Measurements from ENCODE around the gene TTC5.

Gene TTC5

GRCh38 chr14:20334017-20334416 lies 28.3 kb upstream of the TTC5 start:
- H3K9ac ChIP-seq (ENCODE audit: low read length in 2 of 2), result no peak overlapping the region
- peak overlapping the region; percentile 90 for H3K27ac ChIP-seq (ENCODE audit: low read length)
- no peaks in the 10 kb centered on the region for H3K27me3 ChIP-seq (ENCODE audit: control insufficient read depth in 1 of 2, insufficient read depth in 2 of 2, low read length in 2 of 2)

GRCh38 chr14:20333494-20333841 lies 27.7 kb upstream of the TTC5 start:
- H3K4me1 ChIP-seq (ENCODE audit: control insufficient read depth, insufficient read depth, low read length), result no peaks in the 10 kb centered on the region
- peak overlapping the region; percentile 82 to 93 for H3K9ac ChIP-seq (ENCODE audit: low read length in 2 of 2)
- H3K36me3 ChIP-seq (ENCODE audit: control insufficient read depth in 2 of 2, insufficient read depth in 2 of 2, low read length in 2 of 2), result peaks cover 2 to 4% of the 10 kb centered on the region in 2 donors
- no peaks in the 10 kb centered on the region for H3K9me3 ChIP-seq (ENCODE audit: control insufficient read depth in 2 of 2, low read length in 2 of 2)
- H3K27me3 ChIP-seq (ENCODE audit: control insufficient read depth in 1 of 2, insufficient read depth in 2 of 2, low read length in 2 of 2), result no peaks in the 10 kb centered on the region
- H3K4me3 ChIP-seq (ENCODE audit: low read length in 2 of 2), result peak overlapping the region; percentile 87 to 93
- H3K27ac ChIP-seq (ENCODE audit: low read length), result peak overlapping the region; percentile 90

More at GRCh38 chr14:20334017-20334416, 28.3 kb upstream of the TTC5 start:
- Histone ChIP-seq H3K9me3 (ENCODE audit: control insufficient read depth in 2 of 2, low read length in 2 of 2) (no peaks in the 10 kb centered on the region), H3K4me3 (ENCODE audit: low read length in 2 of 2) (no peak overlapping the region), H3K36me3 (ENCODE audit: control insufficient read depth in 2 of 2, insufficient read depth in 2 of 2, low read length in 2 of 2) (no peaks in the 10 kb centered on the region), H3K4me1 (ENCODE audit: control insufficient read depth, insufficient read depth, low read length) (no peaks in the 10 kb centered on the region)

DNA sequence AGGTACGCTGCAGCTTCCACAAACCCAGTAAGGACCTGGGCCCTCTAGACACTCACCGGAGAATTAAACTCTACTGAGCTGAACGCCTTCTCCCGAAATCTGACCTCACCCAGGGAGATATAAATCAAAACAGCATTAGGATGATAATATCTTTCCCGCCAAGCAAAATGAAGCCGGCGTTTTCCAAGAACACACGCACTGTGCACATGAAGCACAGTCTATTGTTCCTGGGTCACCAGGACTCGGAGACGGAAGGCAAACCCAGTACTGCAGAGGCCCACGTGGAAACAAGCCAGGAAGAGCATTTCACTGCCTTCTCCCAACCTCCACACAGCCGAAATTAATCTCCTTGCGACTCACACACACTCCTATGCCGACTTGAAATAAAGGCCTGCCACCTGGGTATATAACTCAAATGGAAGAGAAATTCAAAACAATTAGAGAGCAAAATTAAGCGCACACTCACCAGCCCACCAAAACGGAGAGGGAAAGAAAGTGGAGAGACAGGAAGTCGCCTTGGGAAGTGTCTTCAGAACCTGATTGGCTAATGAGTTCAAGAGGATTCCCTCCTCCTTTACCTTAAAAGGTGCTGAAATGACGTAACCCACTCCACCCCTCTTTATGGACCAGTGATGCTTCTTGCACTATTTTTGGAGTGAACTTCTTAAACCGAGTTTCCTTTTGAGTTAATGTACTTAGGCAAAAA lies 27.2 kb upstream of the TTC5 start, which contains the start of gene CCNB1IP1:
CCNB1IP1 (minus strand) TSS at position 492 of the 706 bp plus-strand sequence. CDS start 16,756 bp downstream, outside the sequence.
- H3K4me1 ChIP-seq (ENCODE audit: control insufficient read depth, insufficient read depth, low read length), result no peaks in the 10 kb centered on the region
- no peaks in the 10 kb centered on the region for H3K27me3 ChIP-seq (ENCODE audit: control insufficient read depth in 1 of 2, insufficient read depth in 2 of 2, low read length in 2 of 2)
- H3K4me3 ChIP-seq (ENCODE audit: low read length in 2 of 2), result peak within 1 kb of the TSS; percentile 87 to 93
- peak within 1 kb of the TSS; percentile 90 for H3K27ac ChIP-seq (ENCODE audit: low read length)
- peaks cover 2 to 4% of the 10 kb centered on the region in 2 donors for H3K36me3 ChIP-seq (ENCODE audit: control insufficient read depth in 2 of 2, insufficient read depth in 2 of 2, low read length in 2 of 2)
- H3K9ac ChIP-seq (ENCODE audit: low read length in 2 of 2), result peak within 1 kb of the TSS; percentile 82 to 93
- no peaks in the 10 kb centered on the region for H3K9me3 ChIP-seq (ENCODE audit: control insufficient read depth in 2 of 2, low read length in 2 of 2)

- peaks cover 2 to 4% of the 10 kb centered on the region in 2 donors for H3K36me3 ChIP-seq (ENCODE audit: control insufficient read depth in 2 of 2, insufficient read depth in 2 of 2, low read length in 2 of 2)
- peak overlapping the region; percentile 82 to 93 for H3K9ac ChIP-seq (ENCODE audit: low read length in 2 of 2)
- no peaks in the 10 kb centered on the region for H3K9me3 ChIP-seq (ENCODE audit: control insufficient read depth in 2 of 2, low read length in 2 of 2)
- peak overlapping the region; percentile 87 to 93 for H3K4me3 ChIP-seq (ENCODE audit: low read length in 2 of 2)
- H3K27ac ChIP-seq (ENCODE audit: low read length), result peak overlapping the region; percentile 90
- no peaks in the 10 kb centered on the region for H3K27me3 ChIP-seq (ENCODE audit: control insufficient read depth in 1 of 2, insufficient read depth in 2 of 2, low read length in 2 of 2)
- H3K4me1 ChIP-seq (ENCODE audit: control insufficient read depth, insufficient read depth, low read length), result no peaks in the 10 kb centered on the region
Observed at GRCh38 chr14:20332431-20332787, 26.7 kb upstream of the TTC5 start.

- H3K4me1 ChIP-seq (ENCODE audit: control insufficient read depth, insufficient read depth, low read length), result no peaks in the 10 kb centered on the region
- H3K9ac ChIP-seq (ENCODE audit: low read length in 2 of 2), result no peak overlapping the region
- peaks cover 4 to 6% of the 10 kb centered on the region in 2 donors for H3K36me3 ChIP-seq (ENCODE audit: control insufficient read depth in 2 of 2, insufficient read depth in 2 of 2, low read length in 2 of 2)
- H3K9me3 ChIP-seq (ENCODE audit: control insufficient read depth in 2 of 2, low read length in 2 of 2), result no peaks in the 10 kb centered on the region
- no peak overlapping the region for H3K27ac ChIP-seq (ENCODE audit: low read length)
- no peaks in the 10 kb centered on the region for H3K27me3 ChIP-seq (ENCODE audit: control insufficient read depth in 1 of 2, insufficient read depth in 2 of 2, low read length in 2 of 2)
- H3K4me3 ChIP-seq (ENCODE audit: low read length in 2 of 2), result no peak overlapping the region
Observed at GRCh38 chr14:20331053-20331613, 25.4 kb upstream of the TTC5 start.

- Histone ChIP-seq H3K27me3 (ENCODE audit: control insufficient read depth in 1 of 2, insufficient read depth in 2 of 2, low read length in 2 of 2) (no peaks in the 10 kb centered on the region), H3K4me1 (ENCODE audit: control insufficient read depth, insufficient read depth, low read length) (no peaks in the 10 kb centered on the region), H3K27ac (ENCODE audit: low read length) (no peak overlapping the region), H3K36me3 (ENCODE audit: control insufficient read depth in 2 of 2, insufficient read depth in 2 of 2, low read length in 2 of 2) (peaks cover 7 to 9% of the 10 kb centered on the region in 2 donors), H3K4me3 (ENCODE audit: low read length in 2 of 2) (no peak overlapping the region), H3K9ac (ENCODE audit: low read length in 2 of 2) (no peak overlapping the region), H3K9me3 (ENCODE audit: control insufficient read depth in 2 of 2, low read length in 2 of 2) (no peaks in the 10 kb centered on the region)
Observed at GRCh38 chr14:20329355-20329754, 23.6 kb upstream of the TTC5 start.

DNA sequence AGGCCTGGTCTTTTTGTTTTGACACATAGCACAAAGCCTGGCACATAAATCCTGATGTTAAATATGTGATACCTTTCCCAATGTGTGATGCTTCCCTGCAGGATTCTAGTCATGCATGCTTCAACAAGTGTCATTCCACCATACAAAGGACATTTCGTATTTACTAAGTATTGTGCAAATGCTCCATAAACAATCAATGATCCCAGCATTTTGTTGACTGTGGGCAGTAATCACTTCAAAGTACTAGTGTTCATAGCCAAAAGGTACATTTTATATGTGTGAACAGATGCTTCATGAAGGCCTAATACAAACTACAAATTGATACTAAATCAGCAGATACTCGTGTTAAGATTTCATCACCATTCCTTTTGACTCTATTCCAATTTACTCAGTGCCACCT lies 23.0 kb upstream of the TTC5 start:
- peaks cover 9% of the 10 kb centered on the region in 2 donors for H3K36me3 ChIP-seq (ENCODE audit: control insufficient read depth in 2 of 2, insufficient read depth in 2 of 2, low read length in 2 of 2)
- no peak overlapping the region for H3K9ac ChIP-seq (ENCODE audit: low read length in 2 of 2)
- H3K27me3 ChIP-seq (ENCODE audit: control insufficient read depth in 1 of 2, insufficient read depth in 2 of 2, low read length in 2 of 2), result no peaks in the 10 kb centered on the region
- no peak overlapping the region for H3K4me3 ChIP-seq (ENCODE audit: low read length in 2 of 2)
- no peaks in the 10 kb centered on the region for H3K4me1 ChIP-seq (ENCODE audit: control insufficient read depth, insufficient read depth, low read length)
- H3K27ac ChIP-seq (ENCODE audit: low read length), result no peak overlapping the region
- no peaks in the 10 kb centered on the region for H3K9me3 ChIP-seq (ENCODE audit: control insufficient read depth in 2 of 2, low read length in 2 of 2)

DNA sequence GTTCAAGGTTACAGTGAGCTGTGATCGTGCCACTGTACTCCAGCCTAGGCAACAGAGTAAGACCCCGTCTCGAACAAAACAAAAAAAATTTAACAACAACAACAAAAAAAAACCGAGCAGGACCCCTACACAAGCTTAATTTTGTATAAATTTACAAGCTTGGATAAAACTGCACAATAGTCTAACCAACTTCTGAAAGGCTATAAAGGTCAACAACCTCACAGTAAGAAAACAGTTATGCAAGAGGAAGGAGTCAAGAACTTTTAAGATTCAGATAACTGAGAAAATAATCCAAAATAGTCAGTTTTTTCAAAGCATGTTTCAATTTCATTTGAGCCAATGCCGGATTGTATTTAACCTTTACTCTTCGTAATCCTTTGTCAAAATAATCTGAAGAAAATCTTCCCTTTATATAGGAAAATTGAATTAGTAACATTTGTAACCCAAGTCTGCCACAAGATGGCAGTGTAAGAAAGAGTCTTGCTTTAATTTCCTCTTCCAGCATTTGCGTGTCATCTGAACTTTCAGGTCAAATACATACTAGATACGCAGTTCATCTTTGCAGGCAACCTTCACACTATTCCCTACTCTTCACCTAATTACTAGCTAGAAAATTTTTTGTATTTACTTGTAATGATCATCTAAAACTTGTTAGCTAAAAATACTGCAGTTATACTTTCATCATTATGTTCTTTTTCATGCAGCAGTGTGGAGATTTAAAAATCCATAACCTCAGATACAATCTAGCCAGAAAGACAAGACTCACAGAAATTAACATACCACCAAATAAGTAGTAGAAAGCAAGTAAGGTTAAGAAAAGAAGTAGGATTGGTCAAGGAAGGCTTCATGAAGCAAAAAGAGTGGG lies 21.5 kb upstream of the TTC5 start:
- Histone ChIP-seq H3K36me3 (ENCODE audit: control insufficient read depth in 2 of 2, insufficient read depth in 2 of 2, low read length in 2 of 2) (peaks cover 9 to 15% of the 10 kb centered on the region in 2 donors), H3K27ac (ENCODE audit: low read length) (no peak overlapping the region), H3K27me3 (ENCODE audit: control insufficient read depth in 1 of 2, insufficient read depth in 2 of 2, low read length in 2 of 2) (no peaks in the 10 kb centered on the region), H3K4me1 (ENCODE audit: control insufficient read depth, insufficient read depth, low read length) (no peaks in the 10 kb centered on the region), H3K4me3 (ENCODE audit: low read length in 2 of 2) (no peak overlapping the region), H3K9ac (ENCODE audit: low read length in 2 of 2) (no peak overlapping the region), H3K9me3 (ENCODE audit: control insufficient read depth in 2 of 2, low read length in 2 of 2) (no peaks in the 10 kb centered on the region)

DNA sequence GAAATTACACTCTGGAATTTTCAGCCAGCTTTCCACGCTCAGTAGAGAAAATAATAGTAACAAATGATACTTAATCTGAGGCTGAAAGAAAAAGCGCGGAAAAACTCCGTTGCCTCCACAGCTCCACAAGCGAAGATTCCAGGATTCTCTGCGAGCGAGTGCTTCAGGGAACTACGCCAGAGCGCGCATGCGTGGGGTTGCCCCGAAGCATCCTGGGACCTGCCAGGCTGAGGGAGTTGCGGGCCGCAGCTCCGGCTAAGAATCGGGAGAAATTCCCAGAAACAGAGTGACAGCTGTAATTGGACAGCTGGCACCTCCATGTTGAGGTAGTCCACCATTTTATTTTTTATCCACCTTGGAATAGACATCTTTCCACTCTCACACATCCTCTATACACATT lies 12.0 kb upstream of the TTC5 start:
- H3K9ac ChIP-seq (ENCODE audit: low read length in 2 of 2), result no peak overlapping the region
- H3K27me3 ChIP-seq (ENCODE audit: control insufficient read depth in 1 of 2, insufficient read depth in 2 of 2, low read length in 2 of 2), result no peaks in the 10 kb centered on the region
- H3K4me3 ChIP-seq (ENCODE audit: low read length in 2 of 2), result no peak overlapping the region
- no peaks in the 10 kb centered on the region for H3K9me3 ChIP-seq (ENCODE audit: control insufficient read depth in 2 of 2, low read length in 2 of 2)
- H3K27ac ChIP-seq (ENCODE audit: low read length), result no peak overlapping the region
- H3K36me3 ChIP-seq (ENCODE audit: control insufficient read depth in 2 of 2, insufficient read depth in 2 of 2, low read length in 2 of 2), result peaks cover 31 to 34% of the 10 kb centered on the region in 2 donors
- H3K4me1 ChIP-seq (ENCODE audit: control insufficient read depth, insufficient read depth, low read length), result no peaks in the 10 kb centered on the region

DNA sequence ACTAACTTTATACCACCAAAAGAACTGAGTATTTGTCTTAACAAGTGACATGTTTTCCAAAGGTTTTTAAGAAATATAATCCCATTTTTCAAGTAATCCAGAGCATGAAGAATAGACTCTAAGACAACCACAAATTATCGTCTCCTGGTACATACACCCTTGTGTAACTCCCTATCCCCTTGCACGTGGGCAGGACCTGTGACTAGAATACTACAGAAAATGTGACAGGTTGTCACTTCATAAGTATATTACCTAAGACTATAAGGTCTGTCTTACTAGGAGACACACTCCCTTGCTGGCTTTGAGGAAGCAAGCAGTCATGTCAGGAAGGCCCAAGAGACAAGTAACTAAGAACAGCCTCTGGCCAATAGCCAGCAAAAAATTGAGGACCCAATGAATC lies 8.3 kb upstream of the TTC5 start:
- no peak overlapping the region for H3K4me3 ChIP-seq (ENCODE audit: low read length in 2 of 2)
- peaks cover 26 to 35% of the 10 kb centered on the region in 2 donors for H3K36me3 ChIP-seq (ENCODE audit: control insufficient read depth in 2 of 2, insufficient read depth in 2 of 2, low read length in 2 of 2)
- H3K27ac ChIP-seq (ENCODE audit: low read length), result no peak overlapping the region
- no peak overlapping the region for H3K9ac ChIP-seq (ENCODE audit: low read length in 2 of 2)
- no peaks in the 10 kb centered on the region for H3K4me1 ChIP-seq (ENCODE audit: control insufficient read depth, insufficient read depth, low read length)
- no peaks in the 10 kb centered on the region for H3K9me3 ChIP-seq (ENCODE audit: control insufficient read depth in 2 of 2, low read length in 2 of 2)
- no peaks in the 10 kb centered on the region for H3K27me3 ChIP-seq (ENCODE audit: control insufficient read depth in 1 of 2, insufficient read depth in 2 of 2, low read length in 2 of 2)
